HUES6 (cell line): ENCODE measurements around the gene INPP4B.

Experiments
- H3K27ac ChIP-seq: 2 replicates; pipeline ENCODE4 v1.7.0; 2013; ENCODE audit warnings: low read depth, mild to moderate bottlenecking, low read length, inconsistent platforms
- H3K27me3 ChIP-seq: 2 replicates; pipeline ENCODE4 v1.6.1; 2013; ENCODE audit warnings: low read length; ENCODE audit not compliant: control insufficient read depth, insufficient read depth
- H3K36me3 ChIP-seq: 2 replicates; pipeline ENCODE4 v1.6.1; 2013; ENCODE audit warnings: low read length; ENCODE audit not compliant: control insufficient read depth, insufficient read depth
- H3K4me1 ChIP-seq: 2 replicates; pipeline ENCODE4 v1.6.1; 2013; ENCODE audit warnings: low read length; ENCODE audit not compliant: control insufficient read depth, insufficient read depth
- H3K4me3 ChIP-seq: 2 replicates; pipeline ENCODE4 v1.5.1; 2013; ENCODE audit warnings: low read depth, low read length
- H3K9ac ChIP-seq: one replicate; pipeline ENCODE4 v1.6.1; 2013; ENCODE audit warnings: mild to moderate bottlenecking, low read length
- H3K9me3 ChIP-seq: 2 replicates; pipeline ENCODE4 v1.6.1; 2013; ENCODE audit warnings: low read depth, low read length; ENCODE audit not compliant: control insufficient read depth, insufficient read depth

The INPP4B gene

GRCh38 chr4:142727149-142727548 lies 119.0 kb downstream of the INPP4B start:
- no peak overlapping the region for H3K4me3 ChIP-seq
- no peaks in the 10 kb centered on the region for H3K4me1 ChIP-seq
- H3K9ac ChIP-seq: no peak overlapping the region
- H3K36me3 ChIP-seq: no peaks in the 10 kb centered on the region
- H3K9me3 ChIP-seq: no peaks in the 10 kb centered on the region
- H3K27me3 ChIP-seq: no peaks in the 10 kb centered on the region; the same call in 1 of the 2 replicates
- H3K27ac ChIP-seq: no peak overlapping the region

- Histone ChIP-seq H3K4me3 (no peak overlapping the region), H3K36me3 (no peaks in the 10 kb centered on the region), H3K27me3 (no peaks in the 10 kb centered on the region; the same call in 1 of the 2 replicates), H3K4me1 (no peaks in the 10 kb centered on the region), H3K27ac (no peak overlapping the region), H3K9ac (no peak overlapping the region), H3K9me3 (no peaks in the 10 kb centered on the region)
These were observed 120.2 kb downstream of the INPP4B start for GRCh38 chr4:142725886-142726285.

GRCh38 chr4:142721187-142721586 lies 124.9 kb downstream of the INPP4B start:
- H3K4me1 ChIP-seq: no peaks in the 10 kb centered on the region
- no peak overlapping the region for H3K9ac ChIP-seq
- no peaks in the 10 kb centered on the region for H3K36me3 ChIP-seq
- H3K27ac ChIP-seq: no peak overlapping the region
- no peak overlapping the region for H3K4me3 ChIP-seq
- peaks cover 28% of the 10 kb centered on the region for H3K27me3 ChIP-seq
- H3K9me3 ChIP-seq: no peaks in the 10 kb centered on the region

- no peak overlapping the region for H3K4me3 ChIP-seq
- no peaks in the 10 kb centered on the region for H3K4me1 ChIP-seq
- H3K36me3 ChIP-seq: no peaks in the 10 kb centered on the region
- H3K27me3 ChIP-seq: peaks cover 40% of the 10 kb centered on the region
- H3K9me3 ChIP-seq: no peaks in the 10 kb centered on the region
- no peak overlapping the region for H3K9ac ChIP-seq
- no peak overlapping the region for H3K27ac ChIP-seq
These were observed 126.1 kb downstream of the INPP4B start for GRCh38 chr4:142719854-142720541.

GRCh38 chr4:142718981-142719380 lies 127.1 kb downstream of the INPP4B start:
- Histone ChIP-seq H3K36me3 (no peaks in the 10 kb centered on the region), H3K9ac (no peak overlapping the region), H3K4me1 (no peaks in the 10 kb centered on the region), H3K27ac (no peak overlapping the region), H3K27me3 (peaks cover 50% of the 10 kb centered on the region), H3K4me3 (no peak overlapping the region), H3K9me3 (no peaks in the 10 kb centered on the region)

GRCh38 chr4:142715727-142716126 lies 130.4 kb downstream of the INPP4B start:
- no peak overlapping the region for H3K27ac ChIP-seq
- H3K36me3 ChIP-seq: no peaks in the 10 kb centered on the region
- H3K27me3 ChIP-seq: peaks cover 82% of the 10 kb centered on the region
- no peaks in the 10 kb centered on the region for H3K4me1 ChIP-seq
- no peak overlapping the region for H3K4me3 ChIP-seq
- H3K9me3 ChIP-seq: no peaks in the 10 kb centered on the region
- H3K9ac ChIP-seq: no peak overlapping the region

- Histone ChIP-seq H3K9ac (no peak overlapping the region), H3K36me3 (no peaks in the 10 kb centered on the region), H3K27me3 (peaks cover 98% of the 10 kb centered on the region), H3K4me1 (peaks cover 2% of the 10 kb centered on the region; the same call in 1 of the 2 replicates), H3K27ac (no peak overlapping the region), H3K9me3 (no peaks in the 10 kb centered on the region), H3K4me3 (no peak overlapping the region)
These were observed 132.6 kb downstream of the INPP4B start for GRCh38 chr4:142713282-142714030.

GRCh38 chr4:142708231-142708630 lies 137.9 kb downstream of the INPP4B start:
- H3K27ac ChIP-seq: no peak overlapping the region
- H3K27me3 ChIP-seq: peaks cover 63% of the 10 kb centered on the region
- no peak overlapping the region for H3K9ac ChIP-seq

GRCh38 chr4:142707401-142707800 lies 138.7 kb downstream of the INPP4B start:
- Histone ChIP-seq H3K9me3 (no peaks in the 10 kb centered on the region), H3K4me3 (no peak overlapping the region), H3K36me3 (no peaks in the 10 kb centered on the region), H3K27me3 (peaks cover 55% of the 10 kb centered on the region), H3K27ac (no peak overlapping the region), H3K4me1 (peaks cover 5% of the 10 kb centered on the region; the same call in 1 of the 2 replicates), H3K9ac (no peak overlapping the region)

More at GRCh38 chr4:142708231-142708630, 137.9 kb downstream of the INPP4B start:
- Histone ChIP-seq H3K36me3 (no peaks in the 10 kb centered on the region), H3K9me3 (no peaks in the 10 kb centered on the region), H3K4me3 (no peak overlapping the region), H3K4me1 (peaks cover 5% of the 10 kb centered on the region; the same call in 1 of the 2 replicates)

GRCh38 chr4:142706381-142706780 lies 139.7 kb downstream of the INPP4B start:
- Histone ChIP-seq H3K36me3 (no peaks in the 10 kb centered on the region), H3K27ac (no peak overlapping the region), H3K27me3 (peaks cover 45% of the 10 kb centered on the region), H3K4me3 (no peak overlapping the region), H3K9me3 (no peaks in the 10 kb centered on the region), H3K4me1 (peaks cover 5% of the 10 kb centered on the region; the same call in 1 of the 2 replicates), H3K9ac (no peak overlapping the region)

GRCh38 chr4:142705820-142706219 lies 140.3 kb downstream of the INPP4B start:
- H3K4me1 ChIP-seq: peaks cover 5% of the 10 kb centered on the region; the same call in 1 of the 2 replicates
- H3K27me3 ChIP-seq: peaks cover 39% of the 10 kb centered on the region
- no peaks in the 10 kb centered on the region for H3K9me3 ChIP-seq
- H3K27ac ChIP-seq: no peak overlapping the region
- H3K9ac ChIP-seq: no peak overlapping the region
- no peaks in the 10 kb centered on the region for H3K36me3 ChIP-seq
- H3K4me3 ChIP-seq: no peak overlapping the region
